Medulla oblongata (tissue), 1 donor: ENCODE data around the gene PPM1E.

Source experiments
- DNase-seq: peaks from one replicate; pipeline ENCODE4 v3.0.0-alpha.2; 2015; ENCODE audit errors: extremely low spot score

Gene PPM1E

DNA sequence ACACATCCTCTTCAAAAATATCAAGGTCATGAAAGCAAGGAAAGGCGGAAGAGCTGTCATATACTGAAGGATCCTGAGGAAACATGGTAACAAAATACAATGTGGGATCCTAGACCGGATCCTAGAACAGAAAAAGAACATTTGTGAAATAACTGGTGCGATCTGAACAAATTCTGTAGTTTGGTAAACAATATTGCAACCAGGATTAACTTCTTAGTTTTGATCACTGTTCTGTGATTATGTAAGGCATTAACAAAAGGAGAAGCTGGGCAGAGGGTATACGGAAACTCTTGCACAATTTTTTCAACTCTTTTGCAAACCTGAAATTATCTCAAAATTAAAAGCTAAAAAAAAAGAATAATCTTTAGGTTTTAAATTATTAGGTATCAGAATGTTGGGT, 241.3 kb downstream of the PPM1E start:
- DNase-seq: peak; percentile 9

DNA sequence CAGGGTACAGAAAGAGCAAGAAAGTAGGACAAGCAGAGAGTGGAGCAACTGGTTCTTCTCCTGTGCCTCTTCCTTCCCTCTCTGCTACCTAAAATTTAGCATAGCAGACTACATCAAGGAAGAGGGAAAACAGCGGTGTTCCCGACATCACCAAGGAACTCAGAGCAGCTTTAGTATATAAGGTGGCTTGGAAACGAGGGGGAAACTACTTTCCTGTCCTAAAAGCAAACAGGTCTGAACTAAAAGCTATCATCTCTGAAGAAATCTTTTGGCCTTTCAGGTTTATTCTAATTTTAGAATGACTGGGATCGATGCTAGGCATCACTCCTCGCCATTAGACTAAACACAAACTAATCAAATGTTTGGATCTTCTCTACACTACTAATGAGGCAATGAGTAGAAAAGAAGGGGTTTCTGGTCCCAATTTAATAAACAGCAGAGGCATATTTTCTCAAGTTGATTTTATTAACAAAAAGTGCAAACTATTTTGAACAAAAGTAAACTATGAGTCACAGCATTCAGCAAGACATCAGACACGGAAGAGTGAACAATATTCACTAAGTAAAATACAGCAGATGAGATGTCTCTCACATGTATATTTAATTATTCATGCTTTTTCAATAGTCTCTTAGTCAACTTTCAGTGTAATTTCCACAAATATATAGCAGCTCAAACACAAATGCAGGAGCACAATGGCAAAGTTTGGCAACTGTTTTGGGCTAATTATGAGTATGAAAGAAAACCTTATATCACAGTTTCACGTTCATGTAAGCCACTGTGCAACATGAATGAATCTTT, 242.3 kb downstream of the PPM1E start:
- no peak for DNase-seq

DNA sequence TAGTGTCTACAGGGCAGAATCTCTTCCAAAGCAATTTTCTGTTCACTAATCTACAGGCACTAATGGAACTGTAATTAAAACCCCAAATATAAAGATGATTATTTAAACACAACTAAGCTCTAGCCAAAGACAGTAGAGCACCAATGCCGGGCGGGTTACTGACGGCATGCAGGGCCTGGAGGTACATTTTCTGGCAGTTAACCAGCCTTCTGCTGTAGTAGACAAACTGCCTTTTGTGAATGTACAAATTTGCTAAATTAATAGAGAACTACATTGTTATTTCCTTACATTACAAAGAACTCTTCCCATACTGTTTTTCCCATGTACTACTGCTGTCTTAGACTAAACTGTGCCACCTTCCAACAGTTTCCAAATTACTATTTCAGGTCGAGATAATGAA, 243.2 kb downstream of the PPM1E start:
- no peak for DNase-seq

GRCh38 chr17:58999500-58999899, 243.8 kb downstream of the PPM1E start:
- DNase-seq: no peak

- DNase-seq: no peak
Measured at GRCh38 chr17:59000022-59000421, 244.4 kb downstream of the PPM1E start.

DNA sequence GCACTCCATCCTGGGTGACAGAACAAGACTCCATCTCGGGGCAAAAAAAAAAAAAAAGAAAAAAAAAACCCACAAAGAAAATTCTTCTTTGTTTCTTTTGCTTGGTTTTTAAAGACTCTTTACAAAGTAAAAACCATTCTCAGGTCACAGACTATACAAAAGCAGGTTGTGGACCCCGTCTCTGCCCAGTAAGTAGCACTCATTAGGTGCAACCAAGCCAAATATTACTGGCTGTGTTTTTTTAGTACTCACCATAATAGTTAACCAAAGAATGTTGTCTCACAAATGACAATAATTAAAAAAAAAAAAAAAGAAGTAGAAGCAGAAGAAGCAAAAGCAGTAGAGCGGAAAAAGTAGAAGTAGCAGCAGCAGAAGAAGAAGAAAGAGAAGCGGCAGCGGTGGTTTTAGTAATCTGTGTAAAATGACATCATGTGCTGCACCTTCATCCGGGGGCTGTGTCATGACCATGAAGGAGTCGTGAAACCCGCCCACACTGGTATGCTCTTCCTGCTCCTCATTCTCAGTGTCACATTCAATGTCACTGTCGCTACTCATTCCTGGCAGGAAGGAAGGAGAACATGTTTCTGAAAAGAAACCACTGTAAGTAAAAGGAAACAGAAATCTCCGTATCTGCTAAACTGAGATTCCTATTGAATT, 245.6 kb downstream of the PPM1E start:
- DNase-seq: peak; percentile 48

DNA sequence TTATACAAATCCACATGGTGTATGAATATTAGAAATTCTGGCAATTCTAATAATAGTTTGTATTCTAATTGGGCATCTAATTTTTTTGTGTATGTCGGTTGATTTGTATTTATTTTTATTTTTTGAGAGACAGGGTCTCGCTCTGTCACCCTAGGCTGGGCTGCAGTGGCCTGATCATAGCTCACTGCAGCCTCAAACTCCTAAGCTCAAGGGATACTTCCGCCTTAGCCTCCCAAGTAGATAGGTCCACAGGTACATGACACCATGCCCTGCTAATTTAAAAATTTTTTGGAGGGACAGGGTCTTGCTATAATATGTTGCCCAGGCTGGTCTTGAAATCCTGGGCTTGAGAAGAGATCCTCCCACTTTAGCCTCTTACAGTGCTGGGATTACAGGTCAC, 246.5 kb downstream of the PPM1E start:
- DNase-seq: no peak

GRCh38 chr17:59002848-59003247, 247.2 kb downstream of the PPM1E start:
- DNase-seq: no peak

- DNase-seq: no peak
Measured at GRCh38 chr17:59003860-59004259, 248.2 kb downstream of the PPM1E start.

- peak; percentile 86 for DNase-seq
Measured at GRCh38 chr17:59004338-59005111, 248.9 kb downstream of the PPM1E start.

GRCh38 chr17:59007995-59008394, 252.3 kb downstream of the PPM1E start:
- DNase-seq: no peak

DNA sequence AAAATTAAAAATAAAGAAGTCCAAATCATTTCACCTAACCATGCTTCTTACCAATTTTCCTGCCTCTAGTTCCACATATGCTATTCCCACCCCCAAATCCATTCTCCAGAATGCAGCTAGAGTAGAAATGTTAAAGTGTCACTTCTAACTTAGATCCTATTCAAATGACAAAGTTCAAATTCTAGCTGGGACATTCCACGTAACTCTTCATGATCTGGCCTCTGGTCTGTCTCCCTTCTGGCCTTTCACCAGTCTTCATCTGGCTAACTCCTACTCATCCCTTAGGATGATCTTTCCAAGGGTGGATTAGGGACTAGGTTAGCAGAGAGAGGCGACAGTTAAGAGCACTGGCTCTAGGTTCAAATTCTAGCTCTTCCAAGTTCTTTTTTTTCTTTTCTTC, 253.1 kb downstream of the PPM1E start:
- DNase-seq: no peak

DNA sequence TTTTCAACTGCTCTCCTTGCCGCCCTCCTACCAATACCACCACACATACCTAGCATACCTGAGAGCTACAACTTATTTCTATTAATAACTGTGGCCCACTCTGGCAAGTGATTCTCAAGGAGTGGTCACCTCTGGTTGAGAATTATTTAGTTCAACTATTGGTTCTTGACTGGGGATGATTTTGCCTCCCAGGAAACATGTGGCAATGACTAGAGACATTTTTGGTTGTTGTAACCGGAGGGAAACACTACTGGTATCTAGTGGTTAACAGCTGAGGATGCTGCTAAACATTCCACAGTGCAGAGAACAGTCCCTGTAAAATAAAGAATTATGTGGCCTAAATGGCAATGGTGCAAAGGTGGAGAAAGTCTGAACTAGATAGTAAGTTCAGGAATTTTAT, 254.4 kb downstream of the PPM1E start:
- DNase-seq: no peak

- no peak for DNase-seq
Measured at GRCh38 chr17:59011975-59012374, 256.3 kb downstream of the PPM1E start.

DNA sequence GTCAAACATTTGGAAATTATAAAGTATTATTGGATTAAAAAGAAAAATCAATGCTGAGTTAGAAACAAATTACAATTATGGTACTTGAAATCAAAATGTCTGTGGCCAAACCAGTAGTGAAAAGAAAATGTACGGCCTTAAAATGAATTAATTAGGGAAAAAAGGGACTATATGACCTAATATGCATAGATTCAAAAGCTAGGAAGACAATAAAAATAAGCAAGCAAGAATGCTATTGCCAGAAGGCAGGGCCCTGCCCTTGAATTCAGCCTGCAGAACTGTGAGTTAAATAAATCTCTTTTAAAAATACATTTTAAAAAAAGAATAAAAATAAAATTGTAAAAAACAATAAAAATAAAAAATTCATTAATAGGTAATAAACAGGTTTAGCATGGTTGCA, 262.4 kb downstream of the PPM1E start:
- DNase-seq: no peak

GRCh38 chr17:59024916-59025315, 269.3 kb downstream of the PPM1E start:
- DNase-seq: no peak

- DNase-seq: peak; percentile 28
Measured at GRCh38 chr17:59026176-59026939, 270.7 kb downstream of the PPM1E start.

DNA sequence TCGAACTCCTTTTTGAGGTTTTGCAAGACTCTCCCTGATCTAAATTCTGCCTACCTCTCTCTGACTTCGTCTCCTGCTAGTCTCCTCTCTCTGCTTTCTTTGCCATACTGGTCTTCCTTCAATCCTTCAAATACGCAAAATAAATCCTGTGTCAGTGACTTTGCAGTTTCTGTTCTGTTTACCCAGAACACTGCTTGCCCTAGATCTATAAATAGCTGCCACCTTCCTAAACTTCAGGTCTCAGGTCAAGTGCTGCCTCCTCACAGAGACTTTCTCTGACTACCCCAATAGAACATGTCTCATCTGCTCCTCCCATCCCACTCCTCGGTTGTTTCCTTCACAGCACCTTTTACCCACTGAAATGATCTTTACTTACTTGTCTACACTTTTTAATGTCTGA, 272.1 kb downstream of the PPM1E start:
- peak; percentile 11 for DNase-seq

GRCh38 chr17:59028328-59028727, 272.7 kb downstream of the PPM1E start:
- DNase-seq: peak; percentile 13

GRCh38 chr17:59030811-59031210, 275.2 kb downstream of the PPM1E start:
- DNase-seq: no peak
